GM12878 (cell line): ENCODE measurements around the gene RHEX. TPM values are rescaled to one million over a fixed set of nuclear protein-coding genes. Genes with fewer than 3 reads are reported as not detected.

Experiments
- ATAC-seq: fragments of 200-7000 bp; cut with Tn5 transposase; 3 replicates; pipeline ENCODE4 v1.9.1; 2020; ENCODE audit warnings: mild to moderate bottlenecking, moderate library complexity
- BruUV-seq: library from RNA; stranded (reverse); fragments of 400-500 nt; replicated peaks from 2 replicates; lab custom pipeline; 2021; lab: Mats Ljungman, UMichigan
- CTCF ChIA-PET: fragments of 300-600 bp; sonication (Branson Sonifier 250); formaldehyde crosslinking; extraction: SDS; loops from one replicate; lab custom pipeline; 2021; ENCODE audit warnings: inconsistent platforms; lab: Yijun Ruan, JAX
- POLR2A ChIA-PET: fragments of 350-600 bp; formaldehyde crosslinking; extraction: SDS; loops from one replicate; lab custom pipeline; 2021; ENCODE audit warnings: inconsistent platforms; lab: Charles Lee
- RAD21 ChIA-PET: fragments of 300-600 bp; sonication (Branson Sonifier 250); formaldehyde crosslinking; loops from one replicate; lab custom pipeline; 2023; ENCODE audit warnings: antibody characterized with exemption; ENCODE audit not compliant: unreplicated experiment; lab: Charles Lee
- SMC1A ChIA-PET: fragments of 300-600 bp; sonication (Branson Sonifier 250); formaldehyde crosslinking; loops from one replicate; lab custom pipeline; 2023; ENCODE audit not compliant: unreplicated experiment, uncharacterized antibody; lab: Charles Lee
- DNase-seq: peaks from one replicate; pipeline ENCODE4 v3.0.0-alpha.2; 2011; ENCODE audit warnings: low read depth, low spot score
- FAIRE-seq: peaks from 3 replicates; lab custom pipeline; 2011; peaks lifted over from hg19 to GRCh38; lab: Jason Lieb, UNC
- H2AFZ ChIP-seq: 2 replicates; pipeline ENCODE4 v1.6.0; 2011; ENCODE audit warnings: low read depth, low read length, control low read depth; ENCODE audit not compliant: control insufficient read depth
- H3K27ac ChIP-seq: 2 replicates; pipeline ENCODE4 v1.5.1; 2011; ENCODE audit warnings: control low read depth; ENCODE audit not compliant: control insufficient read depth, insufficient read depth
- H3K27me3 ChIP-seq, 2 experiments: replicated peaks in 1 of 2; 2 replicates each; pipeline versions ENCODE4 v1.6.0 to v1.6.1; 2011; ENCODE audit warnings: low read length in 1 of 2; ENCODE audit not compliant: control insufficient read depth in 2 of 2, insufficient read depth in 2 of 2
- H3K36me3 ChIP-seq, 2 experiments: 2 replicates each; pipeline ENCODE4 v1.5.1; 2011; ENCODE audit warnings: low read length in 1 of 2; ENCODE audit not compliant: control insufficient read depth in 2 of 2, insufficient read depth in 2 of 2
- H3K4me1 ChIP-seq: 2 replicates; pipeline ENCODE4 v1.6.1; 2011; ENCODE audit warnings: mild to moderate bottlenecking, low read length, moderate library complexity, mixed read lengths; ENCODE audit not compliant: control insufficient read depth, insufficient read depth
- H3K4me2 ChIP-seq: 2 replicates; pipeline ENCODE4 v1.6.0; 2011; ENCODE audit warnings: control low read depth; ENCODE audit not compliant: control insufficient read depth, insufficient read depth
- H3K4me3 ChIP-seq: fragments of 200-600 bp; sonication (generic); 2 replicates; pipeline ENCODE4 v1.5.1; 2016
- H3K79me2 ChIP-seq: 2 replicates; pipeline ENCODE4 v1.6.0; 2011; ENCODE audit warnings: low read length; ENCODE audit not compliant: control insufficient read depth, insufficient read depth
- H3K9ac ChIP-seq: 2 replicates; pipeline ENCODE4 v1.8.0; 2011; ENCODE audit warnings: low read length, control low read depth, mixed read lengths; ENCODE audit not compliant: control insufficient read depth, insufficient read depth
- H3K9me3 ChIP-seq: replicated peaks from 3 replicates; pipeline ENCODE4 v1.5.1; 2011; ENCODE audit warnings: mild to moderate bottlenecking, low read length; ENCODE audit not compliant: control insufficient read depth, insufficient read depth
- H4K20me1 ChIP-seq: 2 replicates; pipeline ENCODE4 v1.6.0; 2011; ENCODE audit not compliant: control insufficient read depth, insufficient read depth
- CHD4 ChIP-seq: fragments of 200-600 bp; sonication (generic); IDR thresholded peaks from 2 replicates; pipeline ENCODE4 v1.6.1; 2016; ENCODE audit warnings: mild to moderate bottlenecking
- EGR1 ChIP-seq, 2 experiments: IDR thresholded peaks; 1 replicate in 1 of 2; 2 replicates in 1 of 2; pipeline ENCODE4 v1.6.1; 2011 to 2012; ENCODE audit warnings: low read depth in 2 of 2, low read length in 2 of 2, borderline replicate concordance in 1 of 2, mild to moderate bottlenecking in 1 of 2, moderate library complexity in 1 of 2
- GATAD2B ChIP-seq: fragments of 450-650 bp; conservative IDR thresholded peaks from 2 replicates; pipeline ENCODE4 v1.6.1; 2017; ENCODE audit warnings: low read depth, mild to moderate bottlenecking, moderate library complexity
- SPI1 ChIP-seq: IDR thresholded peaks from 2 replicates; pipeline ENCODE4 v1.6.1; 2011; ENCODE audit warnings: low read depth, mild to moderate bottlenecking, low read length, moderate library complexity, borderline replicate concordance; ENCODE audit not compliant: insufficient read depth
- WGBS: methylation state at CpG from one replicate; pipeline ENCODE4 v1.1.6; 2016; ENCODE audit warnings: low lambda C conversion rate; ENCODE audit not compliant: insufficient replicate concordance, insufficient coverage; ENCODE audit errors: missing lambda C conversion rate; 5-methylcytosine and 5-hydroxymethylcytosine counted together
- in situ Hi-C: fragments of 300-500 bp; cut with MboI; formaldehyde crosslinking; loops from 9 replicates; pipeline ENCODE4 v1.14.3; 2018; ENCODE audit warnings: mixed read lengths
- intact Hi-C: fragments of 100-400 bp; cut with micrococcal nuclease; formaldehyde crosslinking; loops from one replicate; pipeline ENCODE4 v1.14.2; 2022; ENCODE audit not compliant: unreplicated experiment
- polyA plus RNA-seq, 11 experiments: library from polyadenylated mRNA; depleted of rRNA in 4 of 11; unstranded in 6 of 11; stranded (reverse) in 5 of 11; fragments of >200 nt; fragmentation: Nextera tagmentation in 4 of 11; fragmentation: Illumina TruSeq in 1 of 11; extraction: Ambion mirVana in 4 of 11; extraction: Trizol in 1 of 11; gene quantifications; 1 replicate in 1 of 11; 2 replicates in 10 of 11; pipeline versions ENCODE4 v1.2.1 to v1.2.3, GENCODE V29; 2011 to 2016; ENCODE audit warnings: inconsistent platforms in 2 of 11, missing spikeins in 2 of 11, low read depth in 1 of 11
- total RNA-seq, 4 experiments: library from RNA; depleted of rRNA in 3 of 4; stranded (reverse); fragments of >200 nt in 3 of 4; fragmentation: Illumina TruSeq in 1 of 4; extraction: Trizol in 1 of 4; gene quantifications; 2 replicates each; pipeline versions ENCODE4 v1.2.1 to v1.2.3, GENCODE V29; 2013 to 2021
- TF ChIP-seq, protein P1 (sequence below): IDR thresholded peaks from 2 replicates; pipeline ENCODE4 v1.6.1; 2011; ENCODE audit warnings: borderline replicate concordance, low read depth, mild to moderate bottlenecking, moderate library complexity, low read length; ENCODE audit not compliant: insufficient read depth, poor library complexity, severe bottlenecking

Gene RHEX
- total and polyA plus RNA-seq, 10 of the 15 experiments (the other 5 are each of a cell fraction or from before 2014, with no cell fraction given), result 2.4 to 11.4 (median 5.7) TPM

- Histone ChIP-seq H3K9me3 (no peaks in the 10 kb centered on the region), H2AFZ (no peak overlapping the region), H3K4me2 (no peak overlapping the region), H3K27ac (no peak overlapping the region), H4K20me1 (no peaks in the 10 kb centered on the region), H3K27me3 (no peaks in the 10 kb centered on the region), H3K36me3 (no peaks in the 10 kb centered on the region), H3K79me2 (no peaks in the 10 kb centered on the region), H3K4me3 (no peak overlapping the region), H3K9ac (no peak overlapping the region), H3K4me1 (peaks cover 17% of the 10 kb centered on the region)
- SMC1A ChIA-PET, result interaction anchor here (0.6 to 1.6 kb wide), 3 partner anchors 18 to 242 kb away, joined by 3 to 7 read pairs (median 4); no protein-coding TSS in a partner anchor
- 63% methylated on average over 6 of the region's 6 CpGs for WGBS
- RAD21 ChIA-PET, result interaction anchor here (0.6 kb wide), 1 partner anchor 33 kb away, joined by 3 read pairs; no protein-coding TSS in a partner anchor
- TF ChIP-seq, protein P1, sequence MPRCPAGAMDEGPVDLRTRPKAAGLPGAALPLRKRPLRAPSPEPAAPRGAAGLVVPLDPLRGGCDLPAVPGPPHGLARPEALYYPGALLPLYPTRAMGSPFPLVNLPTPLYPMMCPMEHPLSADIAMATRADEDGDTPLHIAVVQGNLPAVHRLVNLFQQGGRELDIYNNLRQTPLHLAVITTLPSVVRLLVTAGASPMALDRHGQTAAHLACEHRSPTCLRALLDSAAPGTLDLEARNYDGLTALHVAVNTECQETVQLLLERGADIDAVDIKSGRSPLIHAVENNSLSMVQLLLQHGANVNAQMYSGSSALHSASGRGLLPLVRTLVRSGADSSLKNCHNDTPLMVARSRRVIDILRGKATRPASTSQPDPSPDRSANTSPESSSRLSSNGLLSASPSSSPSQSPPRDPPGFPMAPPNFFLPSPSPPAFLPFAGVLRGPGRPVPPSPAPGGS, result no peak
- TF ChIP-seq SPI1 (peak; percentile 47; the same call in 1 of the 2 replicates), GATAD2B (no peak), CHD4 (no peak), EGR1 (IDR thresholded peaks at IDR 0.05; ENCODE audit: borderline replicate concordance in 1 of 2, low read depth in 2 of 2, low read length in 2 of 2) (no peak)
- POLR2A ChIA-PET, result interaction anchor here (0.6 kb wide), 1 partner anchor 249 kb away, joined by 3 read pairs; no protein-coding TSS in a partner anchor
- intact Hi-C loops, result no loop called here
- FAIRE-seq, result no peak
- in situ Hi-C loops, result no loop called here
- no peak for DNase-seq
- no TSS peak for BruUV-seq
- no peak for ATAC-seq
- CTCF ChIA-PET, result interaction anchor here (1.6 to 2.2 kb wide), 2 partner anchors 17 to 95 kb away, joined by 5 to 10 read pairs; no protein-coding TSS in a partner anchor
Measured at GRCh38 chr1:206013026-206013795, 39.8 kb upstream of the RHEX start.
